ENCODE data around the gene RABGAP1L.
"Not testable (repeated sequence)": the region's sequence is repeated elsewhere in the genome, so short reads cannot be mapped to it uniquely, and the experiment has no call there.

The RABGAP1L gene

DNA sequence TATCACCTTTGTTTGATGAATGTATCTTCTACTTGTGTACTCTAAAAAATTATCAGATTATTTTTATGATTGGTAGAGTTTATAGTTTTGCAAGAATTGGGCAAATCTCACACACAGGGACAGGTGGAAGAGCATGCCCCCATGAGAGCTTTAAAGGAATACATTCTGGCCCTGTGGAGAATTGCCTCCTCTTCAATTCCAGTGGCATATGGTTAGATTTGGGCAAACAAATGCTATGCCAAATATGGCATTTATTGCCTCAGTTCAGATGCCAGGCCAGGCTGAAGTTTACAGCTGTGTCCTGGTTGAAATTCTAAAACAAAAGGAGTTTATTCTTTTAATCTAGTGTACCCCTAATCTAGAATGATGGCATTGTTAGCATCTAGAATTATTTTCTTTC, 678.1 kb downstream of the RABGAP1L start:
- DNase-seq: no peak

GRCh38 chr1:174839211-174839610, 679.9 kb downstream of the RABGAP1L start:
- DNase-seq: no peak

DNA sequence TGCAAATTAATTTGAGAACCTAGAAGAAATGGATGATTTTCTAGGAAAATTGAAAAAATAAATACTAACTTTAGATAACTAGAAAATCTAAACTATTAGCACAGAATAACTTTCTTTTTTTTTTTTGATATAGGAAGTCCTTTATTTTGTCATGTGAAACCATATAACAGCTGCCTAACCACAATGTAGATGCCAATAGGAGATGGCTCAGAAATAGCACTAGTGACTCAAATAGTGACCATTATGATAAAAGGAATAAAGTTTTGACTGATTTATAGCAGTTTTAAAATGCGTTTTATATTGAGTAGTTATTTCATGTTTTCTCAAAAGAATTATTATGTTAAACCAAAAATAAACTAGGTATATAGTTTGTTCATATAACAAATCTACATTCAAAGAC, 682.4 kb downstream of the RABGAP1L start:
- DNase-seq: peak; percentile 9

GRCh38 chr1:174848593-174849560, 689.6 kb downstream of the RABGAP1L start:
- DNase-seq: not testable (repeated sequence)

- DNase-seq: no peak
Measured at GRCh38 chr1:174850726-174851125, 691.4 kb downstream of the RABGAP1L start.

- no peak for DNase-seq
Measured at GRCh38 chr1:174858301-174858700, 699.0 kb downstream of the RABGAP1L start.

DNA sequence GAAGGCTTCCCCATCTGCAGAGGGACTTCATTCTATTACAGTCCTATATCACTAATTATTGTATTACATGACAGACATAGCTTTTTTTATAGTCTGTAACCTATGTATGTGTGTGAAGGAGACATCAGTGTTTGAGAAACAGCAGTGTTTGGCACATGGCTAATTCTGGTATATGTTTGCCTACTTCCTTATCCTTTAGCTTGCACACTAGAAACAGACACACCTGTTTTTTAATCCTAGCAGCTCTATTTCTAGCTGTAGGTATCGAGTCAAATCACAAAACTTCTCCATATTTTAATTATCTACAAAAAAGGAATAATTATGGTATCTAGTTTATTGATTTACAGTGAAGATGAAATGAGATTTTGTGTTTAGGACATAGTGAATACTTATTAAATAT, 711.0 kb downstream of the RABGAP1L start:
- no peak for DNase-seq

DNA sequence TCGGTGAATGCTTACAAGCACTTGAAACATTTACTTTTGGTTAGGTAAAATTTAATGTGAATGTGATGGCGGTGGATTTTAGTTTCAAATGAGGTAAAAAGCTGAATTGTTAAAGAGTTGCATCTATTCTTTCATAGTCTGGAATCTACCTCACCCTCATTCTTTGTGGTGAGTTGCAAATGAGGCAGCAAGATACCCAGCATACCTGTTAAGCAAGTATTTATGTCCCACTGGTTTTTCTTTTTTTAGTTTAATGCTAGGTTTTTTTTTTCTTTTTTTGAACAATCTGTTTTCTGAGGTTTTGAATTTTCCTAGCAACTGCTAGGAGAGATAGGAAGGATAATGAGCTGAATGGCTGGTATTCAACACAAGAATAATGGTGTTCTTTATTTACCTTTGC, 712.6 kb downstream of the RABGAP1L start:
- DNase-seq: no peak

- DNase-seq: no peak
Measured at GRCh38 chr1:174872615-174873058, 713.3 kb downstream of the RABGAP1L start.

- peak; percentile 88 for DNase-seq
Measured at GRCh38 chr1:174874331-174875053, 715.2 kb downstream of the RABGAP1L start.

DNA sequence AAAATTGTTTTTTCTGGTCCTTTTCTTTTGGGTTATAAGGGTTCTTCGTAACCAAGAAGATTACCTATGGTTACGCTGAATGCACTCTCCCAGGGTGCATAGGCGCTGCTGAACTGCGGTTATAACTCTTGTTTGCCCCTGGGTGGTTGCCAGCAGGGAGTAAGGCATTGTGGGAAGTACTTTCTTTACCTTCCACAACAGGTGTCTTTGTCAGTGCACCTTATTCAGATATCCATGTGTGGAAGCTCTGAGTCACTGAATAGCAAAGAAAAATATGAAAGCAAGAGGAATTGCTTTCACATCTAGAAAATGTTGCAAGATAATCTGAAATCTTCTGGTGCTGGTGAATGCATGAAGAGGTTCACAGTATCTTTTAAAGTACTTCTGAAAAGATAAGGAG, 716.0 kb downstream of the RABGAP1L start:
- peak; percentile 10 for DNase-seq

DNA sequence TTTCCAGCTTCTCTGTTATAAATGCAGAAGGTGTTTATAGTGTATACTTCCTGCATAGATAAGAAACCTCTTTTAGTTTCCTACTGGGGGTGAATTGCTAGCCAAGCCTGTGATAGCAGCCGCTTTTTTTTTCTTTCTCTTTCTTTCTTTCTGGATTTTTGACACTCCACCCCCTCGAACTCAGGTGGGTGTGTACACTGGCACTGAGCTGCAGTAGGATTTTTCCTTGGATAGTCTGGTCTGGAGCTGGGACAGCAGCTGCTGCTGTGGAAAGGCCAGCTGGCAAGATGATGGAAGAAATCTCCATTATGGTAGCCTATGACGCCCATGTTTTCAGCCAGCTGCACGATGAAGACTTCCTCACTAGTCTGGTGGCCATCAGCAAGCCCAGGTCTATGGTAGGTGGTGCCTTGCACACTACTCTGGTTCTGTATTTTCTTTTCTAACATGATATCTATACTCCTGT, 717.9 kb downstream of the RABGAP1L start:
- no peak for DNase-seq

- DNase-seq: no peak
Measured at GRCh38 chr1:174880171-174880570, 720.9 kb downstream of the RABGAP1L start.

DNA sequence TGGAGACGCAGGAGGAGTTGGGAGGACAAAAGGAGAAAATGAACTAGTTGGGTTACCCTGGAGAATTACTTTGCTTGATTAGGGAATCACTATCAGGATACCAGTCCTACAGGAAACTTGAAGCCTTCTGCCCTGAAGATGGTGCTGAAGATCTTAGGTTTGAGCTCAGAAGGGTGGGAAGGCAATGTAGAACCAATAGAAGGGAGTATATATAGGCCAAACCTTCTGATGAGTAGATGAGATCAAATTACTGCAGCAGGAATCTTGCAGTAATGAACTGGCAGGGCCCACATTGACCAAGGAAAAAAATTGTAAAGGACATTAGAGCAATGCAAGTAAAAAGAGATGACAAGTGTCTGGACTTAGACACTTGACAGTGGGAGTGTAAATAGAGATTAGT, 724.1 kb downstream of the RABGAP1L start:
- no peak for DNase-seq

DNA sequence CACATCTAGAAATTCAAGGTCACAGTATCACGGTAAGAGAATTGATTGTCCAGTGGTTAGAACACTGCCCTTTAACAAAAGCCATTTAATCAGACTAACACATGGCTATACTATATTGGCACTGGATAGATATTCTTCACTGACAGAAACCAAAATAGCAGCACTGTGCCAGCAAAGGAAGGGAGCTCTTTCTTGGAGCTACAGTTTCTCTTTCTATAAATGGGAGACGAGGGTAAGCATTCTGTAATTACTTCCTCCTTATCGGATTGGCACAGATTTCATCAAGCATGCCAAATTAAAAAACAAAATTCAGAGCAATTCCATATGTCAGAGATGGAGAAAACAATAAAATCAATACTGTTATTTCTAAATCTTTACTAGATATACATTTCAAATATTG, 724.7 kb downstream of the RABGAP1L start:
- DNase-seq: peak; percentile 27

GRCh38 chr1:174884566-174884965, 725.2 kb downstream of the RABGAP1L start:
- no peak for DNase-seq

GRCh38 chr1:174890024-174890423, 730.7 kb downstream of the RABGAP1L start:
- no peak for DNase-seq

- DNase-seq: no peak
Measured at GRCh38 chr1:174892016-174892415, 732.7 kb downstream of the RABGAP1L start.

- DNase-seq: peak; percentile 9
Measured at GRCh38 chr1:174894117-174894762, 734.9 kb downstream of the RABGAP1L start.

- not testable (repeated sequence) for DNase-seq
Measured at GRCh38 chr1:174895610-174896009, 736.3 kb downstream of the RABGAP1L start.

DNA sequence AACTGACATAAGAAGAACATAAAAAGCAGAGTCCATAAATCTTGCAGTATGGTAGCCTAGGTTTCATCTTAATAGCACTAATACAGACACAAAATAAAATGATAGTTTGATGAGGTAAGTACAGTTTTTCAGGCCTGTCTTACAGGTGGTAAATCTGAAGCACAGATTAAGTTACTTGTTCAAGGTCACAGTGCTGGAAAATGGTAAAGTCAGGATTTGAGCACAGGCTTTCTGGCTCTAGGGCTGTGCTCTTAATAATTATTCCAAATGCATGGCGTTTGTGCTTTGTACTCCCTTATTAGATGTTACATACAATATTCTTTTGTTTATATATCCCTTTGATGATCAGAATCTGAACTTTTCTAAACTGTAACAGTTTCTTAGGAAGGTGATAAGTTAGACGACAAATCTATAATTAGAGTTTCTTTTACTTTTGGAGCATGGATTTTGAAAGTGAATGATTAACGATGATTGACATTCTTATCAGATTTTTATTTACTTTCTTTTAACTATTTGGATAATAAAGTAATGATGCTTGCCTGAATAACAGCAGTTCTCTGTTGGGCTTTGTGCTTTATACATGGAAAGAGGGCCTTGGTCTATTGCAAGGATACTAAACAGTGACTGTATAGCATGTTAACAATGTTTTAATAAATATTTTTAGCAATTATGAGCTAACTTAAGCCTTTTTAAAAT, 738.9 kb downstream of the RABGAP1L start:
- DNase-seq: no peak

DNA sequence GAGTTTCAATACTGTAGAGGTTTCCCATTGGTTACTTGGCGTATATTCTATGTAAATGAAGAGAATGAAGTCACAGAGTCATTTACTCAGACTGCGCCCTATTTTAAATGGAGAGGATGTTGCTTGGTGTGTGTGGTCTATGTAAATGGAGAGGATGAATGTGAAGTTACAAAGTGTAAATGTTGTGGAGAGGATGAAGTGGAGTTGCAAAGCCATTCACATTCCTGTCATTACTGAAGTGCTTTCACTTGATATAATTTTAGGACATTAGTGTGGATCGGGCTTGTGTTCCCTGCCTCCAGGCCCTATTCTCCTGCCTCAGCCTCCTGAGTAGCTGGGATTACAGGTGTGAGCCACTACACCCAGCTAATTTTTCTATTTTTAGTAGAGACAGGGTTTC, 741.0 kb downstream of the RABGAP1L start:
- no peak for DNase-seq

All from suppressor macrophage treated with lipopolysaccharide for 4 hours (primary cell).